HEK293 (cell line): Measurements from ENCODE around the gene CHCHD10.

ENCODE experiments used
- CTCF ChIA-PET: fragments of 350-600 bp; formaldehyde crosslinking; extraction: SDS; loops from one replicate; lab custom pipeline; 2021; ENCODE audit warnings: antibody characterized with exemption; lab: Yijun Ruan, JAX
- POLR2A ChIA-PET: fragments of 300-600 bp; formaldehyde crosslinking; extraction: SDS; loops from one replicate; lab custom pipeline; 2020; ENCODE audit warnings: antibody characterized with exemption, inconsistent platforms; lab: Yijun Ruan, JAX
- H3K27ac ChIP-seq: fragments of 200-500 bp; sonication (Bioruptor generic); 2 replicates; pipeline ENCODE4 v1.5.1; 2014; ENCODE audit warnings: low read depth, low read length, control low read depth, inconsistent platforms; ENCODE audit errors: extremely low read depth
- H3K36me3 ChIP-seq, 2 experiments: fragments of 200-500 bp in 1 of 2; sonication (Bioruptor generic) in 1 of 2; 1 replicate in 1 of 2; 2 replicates in 1 of 2; pipeline ENCODE4 v1.5.1; 2014 to 2017; ENCODE audit warnings: inconsistent platforms in 2 of 2, low read length in 2 of 2; ENCODE audit not compliant: control insufficient read depth in 2 of 2, insufficient read depth in 1 of 2
- H3K4me1 ChIP-seq: fragments of 200-500 bp; sonication (Bioruptor generic); 2 replicates; pipeline ENCODE4 v1.5.1; 2014; ENCODE audit warnings: mild to moderate bottlenecking, low read length, inconsistent platforms; ENCODE audit not compliant: control insufficient read depth, insufficient read depth
- H3K4me3 ChIP-seq: 2 replicates; pipeline ENCODE4 v1.5.1; 2011; ENCODE audit warnings: low read depth, mild to moderate bottlenecking, control low read depth, low read length, moderate library complexity
- H3K9me3 ChIP-seq: fragments of 200-500 bp; sonication (Bioruptor generic); 2 replicates; pipeline ENCODE4 v1.5.1; 2014; ENCODE audit warnings: low read depth, low read length, inconsistent platforms; ENCODE audit not compliant: control insufficient read depth, insufficient read depth
- EGR2 ChIP-seq: fragments of 450-650 bp; formaldehyde crosslinking; IDR thresholded peaks from 2 replicates; pipeline ENCODE4 v1.5.1; 2016; ENCODE audit warnings: low read depth, missing biosample characterization, missing genetic modification characterization
- GFI1B ChIP-seq: fragments of 450-650 bp; formaldehyde crosslinking; IDR thresholded peaks from 2 replicates; pipeline ENCODE4 v1.5.1; 2016; ENCODE audit warnings: missing biosample characterization, missing genetic modification characterization
- PATZ1 ChIP-seq: fragments of 450-650 bp; formaldehyde crosslinking; IDR thresholded peaks from 2 replicates; pipeline ENCODE4 v1.5.1; 2016; ENCODE audit warnings: missing biosample characterization, missing genetic modification characterization
- PBX3 ChIP-seq: sonication (generic); formaldehyde crosslinking; IDR thresholded peaks from 2 replicates; pipeline ENCODE4 v1.8.1; 2022; ENCODE audit warnings: mild to moderate bottlenecking, moderate library complexity, missing genetic modification reagents
- SP2 ChIP-seq: fragments of 450-650 bp; formaldehyde crosslinking; IDR thresholded peaks from 2 replicates; pipeline ENCODE4 v1.5.1; 2016; ENCODE audit warnings: missing biosample characterization, missing genetic modification characterization
- SP3 ChIP-seq: fragments of 450-650 bp; formaldehyde crosslinking; IDR thresholded peaks from 2 replicates; pipeline ENCODE4 v1.5.1; 2016; ENCODE audit warnings: missing biosample characterization, missing genetic modification characterization
- SP7 ChIP-seq: fragments of 450-650 bp; formaldehyde crosslinking; IDR thresholded peaks from 2 replicates; pipeline ENCODE4 v1.5.1; 2016; ENCODE audit warnings: missing biosample characterization, missing genetic modification characterization
- ZBTB20 ChIP-seq: fragments of 450-650 bp; formaldehyde crosslinking; IDR thresholded peaks from 2 replicates; pipeline ENCODE4 v1.5.1; 2016; ENCODE audit warnings: missing biosample characterization, missing genetic modification characterization
- ZEB2 ChIP-seq: fragments of 450-650 bp; formaldehyde crosslinking; IDR thresholded peaks from 2 replicates; pipeline ENCODE4 v1.5.1; 2016; ENCODE audit warnings: missing biosample characterization, missing genetic modification characterization
- ZFHX2 ChIP-seq: fragments of 450-650 bp; formaldehyde crosslinking; conservative IDR thresholded peaks from 2 replicates; pipeline ENCODE4 v1.5.1; 2016; ENCODE audit warnings: missing biosample characterization, missing genetic modification characterization
- ZNF16 ChIP-seq: fragments of 450-650 bp; formaldehyde crosslinking; IDR thresholded peaks from 2 replicates; pipeline ENCODE4 v1.5.1; 2016; ENCODE audit warnings: low read depth, missing biosample characterization, missing genetic modification characterization
- ZNF169 ChIP-seq: fragments of 450-650 bp; formaldehyde crosslinking; IDR thresholded peaks from 2 replicates; pipeline ENCODE4 v1.5.1; 2016; ENCODE audit warnings: missing biosample characterization, missing genetic modification characterization
- ZNF19 ChIP-seq: fragments of 450-650 bp; formaldehyde crosslinking; IDR thresholded peaks from 2 replicates; pipeline ENCODE4; 2016; ENCODE audit warnings: missing biosample characterization, missing genetic modification characterization, low read depth
- ZNF2 ChIP-seq: fragments of 450-650 bp; formaldehyde crosslinking; IDR thresholded peaks from 2 replicates; pipeline ENCODE4 v1.5.1; 2016; ENCODE audit warnings: missing biosample characterization, missing genetic modification characterization
- ZNF248 ChIP-seq: fragments of 450-650 bp; formaldehyde crosslinking; IDR thresholded peaks from 2 replicates; pipeline ENCODE4 v1.5.1; 2017; ENCODE audit warnings: missing biosample characterization, missing genetic modification characterization
- ZNF366 ChIP-seq: fragments of 450-650 bp; formaldehyde crosslinking; conservative IDR thresholded peaks from 2 replicates; pipeline ENCODE4 v1.5.1; 2016; ENCODE audit warnings: missing biosample characterization, missing genetic modification characterization
- ZNF488 ChIP-seq: fragments of 450-650 bp; formaldehyde crosslinking; IDR thresholded peaks from 2 replicates; pipeline ENCODE4 v1.5.1; 2016; ENCODE audit warnings: missing biosample characterization, missing genetic modification characterization
- ZNF513 ChIP-seq: fragments of 450-650 bp; IDR thresholded peaks from 2 replicates; pipeline ENCODE4 v1.5.1; 2018; ENCODE audit warnings: missing biosample characterization, missing genetic modification characterization
- ZNF518A ChIP-seq: fragments of 450-650 bp; formaldehyde crosslinking; conservative IDR thresholded peaks from 2 replicates; pipeline ENCODE4 v1.5.1; 2016; ENCODE audit warnings: low read depth, missing biosample characterization, missing genetic modification characterization
- ZNF561 ChIP-seq: fragments of 450-650 bp; IDR thresholded peaks from 2 replicates; pipeline ENCODE4 v1.5.1; 2018; ENCODE audit warnings: missing biosample characterization, missing genetic modification characterization, borderline replicate concordance
- ZNF670 ChIP-seq: fragments of 450-650 bp; formaldehyde crosslinking; IDR thresholded peaks from 2 replicates; pipeline ENCODE4 v1.5.1; 2016; ENCODE audit warnings: missing biosample characterization, missing genetic modification characterization, low read depth
- ZNF677 ChIP-seq: fragments of 450-650 bp; IDR thresholded peaks from 2 replicates; pipeline ENCODE4 v1.5.0; 2018; ENCODE audit warnings: missing biosample characterization, mild to moderate bottlenecking, missing genetic modification characterization, moderate library complexity
- ZNF692 ChIP-seq: fragments of 450-650 bp; formaldehyde crosslinking; IDR thresholded peaks from 2 replicates; pipeline ENCODE4 v1.5.1; 2016; ENCODE audit warnings: missing biosample characterization, missing genetic modification characterization
- ZNF701 ChIP-seq: fragments of 450-650 bp; formaldehyde crosslinking; IDR thresholded peaks from 2 replicates; pipeline ENCODE4 v1.5.1; 2016; ENCODE audit warnings: missing biosample characterization, missing genetic modification characterization

Gene CHCHD10

GRCh38 chr22:23787600-23787896 is 19.8 kb upstream of the CHCHD10 start (continued):
- TF ChIP-seq ZNF2 (tag by site-specific recombination), result peak; percentile 23; the same call in 1 of the 2 replicates
- TF ChIP-seq ZNF169 (tag by site-specific recombination), result no peak
- peak; percentile 70; the same call in 1 of the 2 replicates for TF ChIP-seq ZBTB20 (tag by site-specific recombination)
- TF ChIP-seq SP3 (tag by site-specific recombination), result peak; percentile 5; the same call in 1 of the 2 replicates
- TF ChIP-seq ZNF701, result no peak
- no peak for TF ChIP-seq ZNF248 (tag by site-specific recombination)
- TF ChIP-seq ZNF19, result no peak
- no peak for TF ChIP-seq ZNF366 (tag by site-specific recombination)

GRCh38 chr22:23786752-23787599 is 19.2 kb upstream of the CHCHD10 start, which contains the start of gene SMARCB1:
TSS of gene SMARCB1 (plus strand) at chr22:23786966. CDS start at chr22:23787170, 204 bp downstream.
- ChIA-PET CTCF (interaction anchor here (1.7 kb wide), 1 partner anchor 18 kb away, joined by 6 read pairs; no protein-coding TSS in a partner anchor), POLR2A (interaction anchor here (0.5 to 1.3 kb wide), 7 partner anchors 9 to 71 kb away, joined by 3 to 6 read pairs (median 4); partner anchors contain the start of gene SLC2A11)
- Histone ChIP-seq H3K4me1 (peaks cover 9% of the 10 kb centered on the region), H3K27ac (peak within 1 kb of the TSS; percentile 99), H3K4me3 (peak within 1 kb of the TSS; percentile 85), H3K9me3 (no peaks in the 10 kb centered on the region), H3K36me3 (peaks cover 4 to 16% of the 10 kb centered on the region in 2 experiments)
- TF ChIP-seq GFI1B (tag by site-specific recombination) (0 out of 2 replicates have a peak, but pooled peaks have one; percentile 22), ZNF670 (no peak), ZNF677 (tag by site-specific recombination) (0 out of 2 replicates have a peak, but pooled peaks have one; percentile 3), ZNF513 (peak; percentile 66), SP2 (tag by site-specific recombination) (peak; percentile 35; the same call in 1 of the 2 replicates), EGR2 (tag by site-specific recombination) (peak; percentile 47), ZNF692 (tag by site-specific recombination) (peak; percentile 83; the same call in 1 of the 2 replicates), ZNF518A (tag by site-specific recombination) (no peak), ZNF16 (tag by site-specific recombination) (no peak), SP7 (peak; percentile 31; the same call in 1 of the 2 replicates), ZFHX2 (tag by site-specific recombination) (peak; percentile 67), ZNF561 (peak; percentile 71; the same call in 1 of the 2 replicates), PATZ1 (tag by site-specific recombination) (peak; percentile 76), ZEB2 (tag by site-specific recombination) (peak; percentile 80; the same call in 1 of the 2 replicates), ZNF488 (tag by site-specific recombination) (no peak), PBX3 (CRISPR knock-in tag) (peak; percentile 74; the same call in 1 of the 2 replicates)
